ENCODE data around the gene PDE4C.

DNA sequence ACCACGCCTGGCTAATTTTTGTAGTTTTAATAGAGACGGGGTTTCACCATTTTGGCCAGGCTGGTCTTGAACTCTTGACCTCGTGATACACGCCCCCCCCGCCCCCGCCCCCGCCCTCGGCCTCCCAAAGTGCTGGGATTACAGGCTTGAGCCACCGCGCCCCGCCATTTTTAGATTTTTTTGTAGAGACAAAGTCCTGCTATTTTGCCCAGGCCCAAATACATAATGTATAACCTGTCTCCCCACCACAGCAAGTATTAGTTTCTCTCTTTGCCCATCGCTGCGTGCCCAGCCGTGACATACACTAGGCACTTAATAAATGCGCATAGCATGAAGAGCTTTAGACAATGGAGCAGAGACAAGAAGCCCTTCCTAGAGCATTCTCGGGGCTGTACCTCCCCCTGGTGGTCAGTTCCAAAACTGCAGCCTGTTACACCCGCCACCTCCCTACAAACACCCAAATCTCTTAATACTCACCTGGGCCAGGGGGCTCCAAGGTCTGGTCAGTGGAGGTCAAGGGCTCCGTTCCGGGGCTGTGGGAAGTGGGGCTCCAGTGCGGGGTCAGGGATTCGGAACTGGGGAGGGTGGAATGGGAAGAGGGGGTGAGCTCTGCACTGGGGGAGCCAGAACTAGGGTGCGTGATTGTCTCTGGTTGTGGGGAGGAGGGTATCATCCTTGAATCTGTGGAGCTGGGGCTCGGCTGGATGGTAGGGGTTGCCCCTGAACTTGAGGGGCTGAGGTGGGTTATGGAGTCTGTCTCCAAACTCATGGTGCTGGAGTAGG is 25.5 kb upstream of the PDE4C start:
- no peak for TF ChIP-seq ZNF586 (CRISPR knock-in tag; conservative IDR thresholded peaks at IDR 0.05)
- TF ChIP-seq, protein P1, sequence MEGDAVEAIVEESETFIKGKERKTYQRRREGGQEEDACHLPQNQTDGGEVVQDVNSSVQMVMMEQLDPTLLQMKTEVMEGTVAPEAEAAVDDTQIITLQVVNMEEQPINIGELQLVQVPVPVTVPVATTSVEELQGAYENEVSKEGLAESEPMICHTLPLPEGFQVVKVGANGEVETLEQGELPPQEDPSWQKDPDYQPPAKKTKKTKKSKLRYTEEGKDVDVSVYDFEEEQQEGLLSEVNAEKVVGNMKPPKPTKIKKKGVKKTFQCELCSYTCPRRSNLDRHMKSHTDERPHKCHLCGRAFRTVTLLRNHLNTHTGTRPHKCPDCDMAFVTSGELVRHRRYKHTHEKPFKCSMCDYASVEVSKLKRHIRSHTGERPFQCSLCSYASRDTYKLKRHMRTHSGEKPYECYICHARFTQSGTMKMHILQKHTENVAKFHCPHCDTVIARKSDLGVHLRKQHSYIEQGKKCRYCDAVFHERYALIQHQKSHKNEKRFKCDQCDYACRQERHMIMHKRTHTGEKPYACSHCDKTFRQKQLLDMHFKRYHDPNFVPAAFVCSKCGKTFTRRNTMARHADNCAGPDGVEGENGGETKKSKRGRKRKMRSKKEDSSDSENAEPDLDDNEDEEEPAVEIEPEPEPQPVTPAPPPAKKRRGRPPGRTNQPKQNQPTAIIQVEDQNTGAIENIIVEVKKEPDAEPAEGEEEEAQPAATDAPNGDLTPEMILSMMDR (IDR thresholded peaks at IDR 0.05 in 2 of 3, conservative IDR thresholded peaks at IDR 0.05 in 1 of 3; ENCODE audit: insufficient read depth in 2 of 3, low read depth in 1 of 3, low read length in 3 of 3): peak; percentile 89 to 95 (median 94)
- TF ChIP-seq FOXJ3 (CRISPR knock-in tag; IDR thresholded peaks at IDR 0.05): no peak
- no peak for TF ChIP-seq ZNF239 (CRISPR knock-in tag; IDR thresholded peaks at IDR 0.05)
- TF ChIP-seq, protein P2, sequence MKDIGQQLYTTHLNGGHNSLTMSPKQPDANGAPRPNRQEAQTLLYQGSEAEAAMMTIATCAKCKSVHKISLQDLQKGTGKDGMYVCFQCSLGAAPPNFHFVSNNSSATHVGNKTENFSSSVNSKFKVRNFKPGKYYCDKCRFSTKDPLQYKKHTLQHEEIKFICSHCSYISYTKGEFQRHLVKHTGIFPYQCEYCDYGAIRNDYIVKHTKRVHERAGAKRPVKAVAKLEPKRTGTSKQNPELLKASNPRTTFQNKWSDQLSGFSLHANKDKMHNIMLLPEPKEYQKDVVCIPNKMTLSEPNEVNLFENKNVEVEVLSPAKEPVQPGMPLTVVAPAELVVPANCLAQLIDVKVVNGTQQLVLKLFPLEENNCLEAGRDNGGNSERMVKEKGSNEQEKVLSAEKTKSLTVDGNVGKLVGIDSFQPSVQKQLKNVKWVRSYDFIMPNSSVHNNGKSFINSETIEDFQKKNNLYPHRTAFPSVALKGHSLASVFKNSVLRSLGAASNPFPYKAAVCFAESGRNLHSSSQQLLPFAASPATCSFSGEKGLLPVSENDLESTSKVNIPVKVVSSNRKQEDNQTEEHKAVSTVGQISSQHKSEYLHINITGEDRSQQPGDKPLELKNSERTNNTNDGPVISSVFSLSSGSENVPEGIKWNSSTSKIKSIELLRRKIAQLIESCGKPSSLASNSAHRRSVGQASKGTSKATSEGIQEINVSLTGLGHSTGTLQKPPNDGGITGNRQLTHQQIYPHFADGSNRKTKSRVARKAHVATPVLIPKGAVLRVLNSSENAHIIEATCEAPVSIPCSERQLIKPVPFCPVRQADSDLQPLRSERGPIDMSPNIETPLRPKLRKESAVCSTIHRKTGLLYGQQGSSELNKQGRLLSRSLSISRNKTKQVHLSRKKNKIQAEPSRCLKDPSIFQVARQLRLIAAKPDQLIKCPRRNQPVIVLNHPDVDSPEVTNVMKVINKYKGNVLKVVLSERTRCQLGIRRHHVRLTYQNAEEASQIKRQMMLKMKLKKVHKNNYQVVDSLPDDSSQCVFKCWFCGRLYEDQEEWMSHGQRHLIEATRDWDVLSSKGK (CRISPR knock-in tag; IDR thresholded peaks at IDR 0.05): no peak
- no peak for TF ChIP-seq PHF20 (IDR thresholded peaks at IDR 0.05; ENCODE audit: partially characterized antibody)
- TF ChIP-seq GATAD2A (IDR thresholded peaks at IDR 0.05): no peak; the same call in 1 of the 2 replicates
- TF ChIP-seq NFRKB (IDR thresholded peaks at IDR 0.05; ENCODE audit: low read depth): no peak
